ENCODE data around the gene RPE65.
"Not testable (repeated sequence)": the region's sequence is repeated elsewhere in the genome, so short reads cannot be mapped to it uniquely, and the experiment has no call there.

RPE65 gene

GRCh38 chr1:68449901-68450300, at the start of gene RPE65:
Gene RPE65 (minus strand): TSS chr1:68449954. CDS start chr1:68449905, 49 bp downstream.
- no peak for TF ChIP-seq CTCF (IDR thresholded peaks at IDR 0.05; ENCODE audit: borderline replicate concordance, insufficient read depth, low read depth, low read length)
- H3K4me3 ChIP-seq (ENCODE audit: low read depth, low read length): no peak within 1 kb of the TSS

GRCh38 chr1:68497358-68497698, 47.6 kb upstream of the RPE65 start:
- TF ChIP-seq CTCF (IDR thresholded peaks at IDR 0.05; ENCODE audit: borderline replicate concordance, insufficient read depth, low read depth, low read length): no peak
- H3K4me3 ChIP-seq (ENCODE audit: low read depth, low read length): peak overlapping the region; percentile 72

GRCh38 chr1:68496680-68497357, 47.1 kb upstream of the RPE65 start, which contains the start of gene DEPDC1:
Gene DEPDC1 (minus strand): TSS chr1:68497082. CDS start chr1:68496999, 83 bp downstream.
- H3K4me3 ChIP-seq (ENCODE audit: low read depth, low read length): peak within 1 kb of the TSS; percentile 72
- TF ChIP-seq CTCF (IDR thresholded peaks at IDR 0.05; ENCODE audit: borderline replicate concordance, insufficient read depth, low read depth, low read length): no peak

GRCh38 chr1:68495968-68496679, 46.4 kb upstream of the RPE65 start:
- peak overlapping the region; percentile 72 for H3K4me3 ChIP-seq (ENCODE audit: low read depth, low read length)
- TF ChIP-seq CTCF (IDR thresholded peaks at IDR 0.05; ENCODE audit: borderline replicate concordance, insufficient read depth, low read depth, low read length): no peak

- no peak for TF ChIP-seq CTCF (IDR thresholded peaks at IDR 0.05; ENCODE audit: borderline replicate concordance, insufficient read depth, low read depth, low read length)
- peak overlapping the region; percentile 72 for H3K4me3 ChIP-seq (ENCODE audit: low read depth, low read length)
These were observed 45.8 kb upstream of the RPE65 start for GRCh38 chr1:68495532-68495931.

- no peak for TF ChIP-seq CTCF (IDR thresholded peaks at IDR 0.05; ENCODE audit: borderline replicate concordance, insufficient read depth, low read depth, low read length)
- H3K4me3 ChIP-seq (ENCODE audit: low read depth, low read length): no peak overlapping the region
These were observed 43.4 kb upstream of the RPE65 start for GRCh38 chr1:68493193-68493592.

- H3K4me3 ChIP-seq (ENCODE audit: low read depth, low read length): not testable (repeated sequence)
These were observed 42.5 kb upstream of the RPE65 start for GRCh38 chr1:68492255-68492654.

Data from GM12875 (cell line).